ENCODE data around the gene PLEKHM3.

- TF ChIP-seq, protein P1, sequence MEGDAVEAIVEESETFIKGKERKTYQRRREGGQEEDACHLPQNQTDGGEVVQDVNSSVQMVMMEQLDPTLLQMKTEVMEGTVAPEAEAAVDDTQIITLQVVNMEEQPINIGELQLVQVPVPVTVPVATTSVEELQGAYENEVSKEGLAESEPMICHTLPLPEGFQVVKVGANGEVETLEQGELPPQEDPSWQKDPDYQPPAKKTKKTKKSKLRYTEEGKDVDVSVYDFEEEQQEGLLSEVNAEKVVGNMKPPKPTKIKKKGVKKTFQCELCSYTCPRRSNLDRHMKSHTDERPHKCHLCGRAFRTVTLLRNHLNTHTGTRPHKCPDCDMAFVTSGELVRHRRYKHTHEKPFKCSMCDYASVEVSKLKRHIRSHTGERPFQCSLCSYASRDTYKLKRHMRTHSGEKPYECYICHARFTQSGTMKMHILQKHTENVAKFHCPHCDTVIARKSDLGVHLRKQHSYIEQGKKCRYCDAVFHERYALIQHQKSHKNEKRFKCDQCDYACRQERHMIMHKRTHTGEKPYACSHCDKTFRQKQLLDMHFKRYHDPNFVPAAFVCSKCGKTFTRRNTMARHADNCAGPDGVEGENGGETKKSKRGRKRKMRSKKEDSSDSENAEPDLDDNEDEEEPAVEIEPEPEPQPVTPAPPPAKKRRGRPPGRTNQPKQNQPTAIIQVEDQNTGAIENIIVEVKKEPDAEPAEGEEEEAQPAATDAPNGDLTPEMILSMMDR (conservative IDR thresholded peaks at IDR 0.05 in 1 of 2, IDR thresholded peaks at IDR 0.05 in 1 of 2; ENCODE audit: low read depth in 1 of 2, low read length in 2 of 2): no peak
- TF ChIP-seq EZH2 (IDR thresholded peaks at IDR 0.05; ENCODE audit: low read length, missing control alignments): no peak
These were observed 72.6 kb downstream of the PLEKHM3 start for GRCh38 chr2:207952564-207953345.

All from fibroblast of lung (primary cell).